AML-193 (cell line): Measurements from ENCODE around the gene MRPL12.
"Not testable (repeated sequence)": the region's sequence is repeated elsewhere in the genome, so short reads cannot be mapped to it uniquely, and the experiment has no call there.

Experiments used
- DNase-seq, 2 experiments: peaks; one replicate each; lab custom pipeline; 2025; lab: John Stamatoyannopoulos, UW

Gene MRPL12

GRCh38 chr17:81716674-81716996 lies 13.5 kb downstream of the MRPL12 start:
- DNase-seq, result no peak

GRCh38 chr17:81717049-81717765 lies 14.0 kb downstream of the MRPL12 start:
- no peak for DNase-seq

- no peak for DNase-seq
Observed at GRCh38 chr17:81717766-81718089, 14.6 kb downstream of the MRPL12 start.

GRCh38 chr17:81719410-81720266 lies 16.5 kb downstream of the MRPL12 start:
- no peak for DNase-seq

- no peak for DNase-seq
Observed at GRCh38 chr17:81720267-81721071, 17.3 kb downstream of the MRPL12 start.

- DNase-seq, result no peak
Observed at GRCh38 chr17:81722184-81723120, 19.3 kb downstream of the MRPL12 start.

- DNase-seq, result no peak
Observed at GRCh38 chr17:81723651-81724209, 20.6 kb downstream of the MRPL12 start.

GRCh38 chr17:81725439-81725838 lies 22.3 kb downstream of the MRPL12 start:
- DNase-seq, result no peak

- DNase-seq, result no peak
Observed at GRCh38 chr17:81726004-81726403, 22.8 kb downstream of the MRPL12 start.

GRCh38 chr17:81727324-81728031 lies 24.3 kb downstream of the MRPL12 start:
- no peak for DNase-seq

GRCh38 chr17:81733507-81734404 lies 30.6 kb downstream of the MRPL12 start:
- peak; percentile 86 to 87 for DNase-seq

GRCh38 chr17:81734405-81735263 lies 31.5 kb downstream of the MRPL12 start:
- no peak for DNase-seq

- DNase-seq, result peak; percentile 100
Observed at GRCh38 chr17:81735264-81736102, 32.3 kb downstream of the MRPL12 start.

GRCh38 chr17:81737947-81738800 lies 35.0 kb downstream of the MRPL12 start:
- DNase-seq, result no peak

- no peak for DNase-seq
Observed at GRCh38 chr17:81738801-81739393, 35.7 kb downstream of the MRPL12 start.

GRCh38 chr17:81739593-81739992 lies 36.4 kb downstream of the MRPL12 start:
- DNase-seq, result not testable (repeated sequence)
